Measurements from ENCODE around the gene ABHD12.

GRCh38 chr20:25258476-25258805 lies 132.2 kb downstream of the ABHD12 start:
- no peak for TF ChIP-seq TARDBP (IDR thresholded peaks at IDR 0.05; ENCODE audit: borderline replicate concordance)
- no peak for TF ChIP-seq REST (IDR thresholded peaks at IDR 0.05; ENCODE audit: low read depth, low read length)
- TF ChIP-seq ELK1 (IDR thresholded peaks at IDR 0.05; ENCODE audit: low read depth, low read length) = no peak
- no peak for TF ChIP-seq ZBED1 (IDR thresholded peaks at IDR 0.05; ENCODE audit: borderline replicate concordance)
- TF ChIP-seq BHLHE40 (IDR thresholded peaks at IDR 0.05; ENCODE audit: borderline replicate concordance in 1 of 2, low read depth in 2 of 2, low read length in 1 of 2) = no peak
- TF ChIP-seq JUND (IDR thresholded peaks at IDR 0.05; ENCODE audit: low read depth, low read length) = no peak
- no peak for TF ChIP-seq ATF2 (IDR thresholded peaks at IDR 0.05; ENCODE audit: low read length)
- TF ChIP-seq CREB1 (IDR thresholded peaks at IDR 0.05; ENCODE audit: low read depth) = no peak
- no peak for TF ChIP-seq PML (IDR thresholded peaks at IDR 0.05; ENCODE audit: low read length)
- no peak for TF ChIP-seq HDAC6 (IDR thresholded peaks at IDR 0.05; ENCODE audit: unreplicated experiment)
- TF ChIP-seq CTCF (IDR thresholded peaks at IDR 0.05 in 2 of 3, conservative IDR thresholded peaks at IDR 0.05 in 1 of 3; ENCODE audit: control insufficient read depth in 2 of 3, extremely low read depth in 1 of 3, insufficient read depth in 1 of 3, low read depth in 3 of 3, low read length in 3 of 3) = no peak
- TF ChIP-seq MXI1 (IDR thresholded peaks at IDR 0.05; ENCODE audit: low read depth, low read length) = no peak
- TF ChIP-seq EZH2 (IDR thresholded peaks at IDR 0.05; ENCODE audit: borderline replicate concordance, control insufficient read depth, low read depth, low read length) = no peak
- TF ChIP-seq ESRRA (IDR thresholded peaks at IDR 0.05; ENCODE audit: low read length) = no peak
